Tibial artery (tissue), 4 donors: ENCODE data around the gene LIMA1.

Experiments
- DNase-seq, 2 donors: peaks; one replicate each; pipeline ENCODE4 v3.0.0-alpha.2; 2019
- H3K27ac ChIP-seq, 2 donors: fragments of 200-600 bp; sonication (generic) in 1 of 2; 1 replicate in 1 of 2; 2 replicates in 1 of 2; pipeline ENCODE4 v1.5.1; 2018 to 2019; ENCODE audit warnings: mild to moderate bottlenecking in 1 of 2
- H3K27me3 ChIP-seq, 2 donors: fragments of 200-600 bp; sonication (generic) in 1 of 2; one replicate each; pipeline versions ENCODE4 v1.5.1 to v1.6.0; 2016 to 2019
- H3K36me3 ChIP-seq, 3 donors: fragments of 200-600 bp; sonication (generic) in 2 of 3; one replicate each; pipeline ENCODE4 v1.5.1; 2016 to 2019; ENCODE audit warnings: mild to moderate bottlenecking in 2 of 3
- H3K4me1 ChIP-seq, 4 donors: fragments of 200-600 bp; sonication (generic) in 2 of 4; 1 replicate in 3 of 4; 2 replicates in 1 of 4; pipeline ENCODE4 v1.5.1; 2016 to 2019
- H3K4me3 ChIP-seq, 2 donors: fragments of 200-600 bp; sonication (generic) in 1 of 2; 1 replicate in 1 of 2; 2 replicates in 1 of 2; pipeline ENCODE4 v1.5.1; 2018 to 2019; ENCODE audit warnings: mild to moderate bottlenecking in 2 of 2
- H3K9me3 ChIP-seq, 3 donors: fragments of 200-600 bp; sonication (generic) in 1 of 3; one replicate each; pipeline ENCODE4 v1.5.1; 2016 to 2019
- intact Hi-C: fragments of 100-400 bp; cut with DNase I; formaldehyde crosslinking; loops from one replicate; pipeline ENCODE4 v1.15.0; 2023; ENCODE audit warnings: low total_unique reads
- TF ChIP-seq, protein P1 (sequence below), 2 experiments: fragments of 200-600 bp in 1 of 2; fragments of 450-650 bp in 1 of 2; IDR thresholded peaks; one replicate each; pipeline ENCODE4 v1.5.1; 2017 to 2019; ENCODE audit warnings: antibody characterized with exemption in 2 of 2, mild to moderate bottlenecking in 1 of 2, moderate library complexity in 1 of 2

Gene LIMA1

GRCh38 chr12:50132505-50133135 is 150.7 kb downstream of the LIMA1 start:
- DNase-seq: no peak
- H3K27ac ChIP-seq: peak overlapping the region in 1 of 2 donors; percentile 51
- H3K9me3 ChIP-seq: no peaks in the 10 kb centered on the region
- no peak overlapping the region for H3K4me3 ChIP-seq
- peaks cover 35 to 87% (median 55%) of the 10 kb centered on the region in 3 donors for H3K36me3 ChIP-seq
- intact Hi-C loops: no loop called here
- H3K4me1 ChIP-seq: peaks cover 0 to 36% (median 3%) of the 10 kb centered on the region in 4 donors
- no peaks in the 10 kb centered on the region for H3K27me3 ChIP-seq
- TF ChIP-seq, protein P1, sequence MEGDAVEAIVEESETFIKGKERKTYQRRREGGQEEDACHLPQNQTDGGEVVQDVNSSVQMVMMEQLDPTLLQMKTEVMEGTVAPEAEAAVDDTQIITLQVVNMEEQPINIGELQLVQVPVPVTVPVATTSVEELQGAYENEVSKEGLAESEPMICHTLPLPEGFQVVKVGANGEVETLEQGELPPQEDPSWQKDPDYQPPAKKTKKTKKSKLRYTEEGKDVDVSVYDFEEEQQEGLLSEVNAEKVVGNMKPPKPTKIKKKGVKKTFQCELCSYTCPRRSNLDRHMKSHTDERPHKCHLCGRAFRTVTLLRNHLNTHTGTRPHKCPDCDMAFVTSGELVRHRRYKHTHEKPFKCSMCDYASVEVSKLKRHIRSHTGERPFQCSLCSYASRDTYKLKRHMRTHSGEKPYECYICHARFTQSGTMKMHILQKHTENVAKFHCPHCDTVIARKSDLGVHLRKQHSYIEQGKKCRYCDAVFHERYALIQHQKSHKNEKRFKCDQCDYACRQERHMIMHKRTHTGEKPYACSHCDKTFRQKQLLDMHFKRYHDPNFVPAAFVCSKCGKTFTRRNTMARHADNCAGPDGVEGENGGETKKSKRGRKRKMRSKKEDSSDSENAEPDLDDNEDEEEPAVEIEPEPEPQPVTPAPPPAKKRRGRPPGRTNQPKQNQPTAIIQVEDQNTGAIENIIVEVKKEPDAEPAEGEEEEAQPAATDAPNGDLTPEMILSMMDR (IDR thresholded peaks at IDR 0.05): peak; percentile 32 to 55

DNA sequence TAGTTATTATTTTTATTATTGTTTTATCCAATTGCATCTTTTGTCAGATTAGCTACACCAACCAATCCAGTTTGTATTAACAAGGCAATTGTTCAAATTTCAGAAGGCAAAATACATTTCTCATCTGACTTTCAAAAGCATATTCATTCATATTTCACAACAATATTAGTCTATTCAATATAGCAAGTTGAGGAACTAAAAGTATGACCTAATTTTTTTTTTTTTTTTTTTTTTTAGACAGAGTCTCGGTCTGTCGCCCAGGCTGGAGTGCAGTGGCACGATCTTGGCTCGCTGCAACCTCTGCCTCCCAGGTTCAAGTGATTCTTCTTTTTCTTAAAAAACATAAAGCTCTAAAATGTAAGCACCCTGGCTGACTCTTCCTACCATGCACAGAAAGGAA is 154.0 kb downstream of the LIMA1 start:
- TF ChIP-seq, protein P1 (IDR thresholded peaks at IDR 0.05): no peak

DNA sequence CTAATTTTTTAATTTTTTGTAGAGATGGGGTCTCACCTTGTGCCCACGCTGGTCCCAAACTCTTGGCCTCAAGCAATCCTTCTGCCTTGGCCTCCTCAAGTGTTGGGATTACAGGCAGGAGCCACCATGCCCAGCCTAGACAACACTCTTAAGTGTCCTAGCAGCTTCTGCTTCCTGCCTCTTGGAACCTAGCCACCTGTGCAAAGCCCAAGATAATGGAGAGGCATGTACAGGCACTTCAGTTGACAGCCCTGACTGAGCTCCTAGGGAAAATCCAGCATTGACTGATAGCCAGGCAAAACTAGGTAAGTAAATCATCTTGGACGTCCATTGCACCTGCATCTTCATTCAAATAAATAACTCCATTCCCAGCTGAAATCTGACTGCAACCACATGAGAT is 155.8 kb downstream of the LIMA1 start:
- intact Hi-C loops: no loop called here
- TF ChIP-seq, protein P1 (IDR thresholded peaks at IDR 0.05): no peak
- Histone ChIP-seq H3K4me3 (no peak overlapping the region), H3K36me3 (peaks cover 20 to 64% (median 46%) of the 10 kb centered on the region in 3 donors), H3K27ac (no peak overlapping the region), H3K9me3 (no peaks in the 10 kb centered on the region), H3K27me3 (no peaks in the 10 kb centered on the region), H3K4me1 (peaks cover 0 to 8% (median 1%) of the 10 kb centered on the region in 4 donors)
- DNase-seq: no peak

More for the DNA sequence above, 154.0 kb downstream of the LIMA1 start:
- intact Hi-C loops: no loop called here
- H3K4me1 ChIP-seq: peaks cover 0 to 19% (median 1%) of the 10 kb centered on the region in 4 donors
- H3K9me3 ChIP-seq: no peaks in the 10 kb centered on the region
- peaks cover 26 to 68% (median 50%) of the 10 kb centered on the region in 3 donors for H3K36me3 ChIP-seq
- DNase-seq: no peak
- H3K27me3 ChIP-seq: no peaks in the 10 kb centered on the region
- no peak overlapping the region for H3K4me3 ChIP-seq
- no peak overlapping the region for H3K27ac ChIP-seq
